Transverse colon (tissue), 4 donors: Measurements from ENCODE around the gene ASIP. TPM values are rescaled to one million over a fixed set of nuclear protein-coding genes. Genes with fewer than 3 reads are reported as not detected.
A peak's percentile ranks its signal among the peaks of the same experiment; 100 is the strongest.

Experiments
- DNase-seq: peaks from one replicate; pipeline ENCODE4 v3.0.0-alpha.2; 2019
- H3K27ac ChIP-seq, 4 donors: fragments of 200-600 bp; sonication (generic); 2 replicates each; pipeline ENCODE4 v1.5.1; 2016 to 2018; ENCODE audit warnings: inconsistent platforms in 4 of 4
- H3K27me3 ChIP-seq: fragments of 200-600 bp; sonication (generic); 2 replicates; pipeline ENCODE4 v1.5.1; 2017; ENCODE audit warnings: inconsistent platforms
- H3K36me3 ChIP-seq, 4 donors: fragments of 200-600 bp; sonication (generic); 2 replicates each; pipeline ENCODE4 v1.5.1; 2017 to 2019; ENCODE audit warnings: inconsistent platforms in 4 of 4
- H3K4me1 ChIP-seq, 4 donors: fragments of 200-600 bp; sonication (generic); 2 replicates each; pipeline ENCODE4 v1.5.1; 2017 to 2020; ENCODE audit warnings: inconsistent platforms in 4 of 4
- H3K4me3 ChIP-seq, 4 donors: fragments of 200-600 bp; sonication (generic); 1 replicate in 1 of 4; 2 replicates in 3 of 4; pipeline versions ENCODE4 v1.5.1 to v1.6.1; 2017 to 2019; ENCODE audit warnings: inconsistent platforms in 4 of 4
- H3K9me3 ChIP-seq, 2 donors: fragments of 200-600 bp; sonication (generic); 2 replicates each; pipeline ENCODE4 v1.5.1; 2017 to 2019; ENCODE audit warnings: inconsistent platforms in 2 of 2
- EP300 ChIP-seq: sonication (generic); formaldehyde crosslinking; IDR thresholded peaks from one replicate; pipeline ENCODE4 v1.6.1; 2017; ENCODE audit warnings: antibody characterized with exemption, low read depth
- POLR2A ChIP-seq: fragments of 450-650 bp; IDR thresholded peaks from one replicate; pipeline ENCODE4 v1.6.1; 2016; ENCODE audit warnings: antibody characterized with exemption, mild to moderate bottlenecking, moderate library complexity
- POLR2AphosphoS5 ChIP-seq, 3 donors: sonication (generic); formaldehyde crosslinking; IDR thresholded peaks; one replicate each; pipeline ENCODE4 v1.6.1; 2016; ENCODE audit warnings: antibody characterized with exemption in 3 of 3
- WGBS, 2 donors: methylation state at CpG; one replicate each; pipeline ENCODE4 v1.1.5; 2018; ENCODE audit warnings: low coverage in 1 of 2; 5-methylcytosine and 5-hydroxymethylcytosine counted together
- in situ Hi-C, 4 donors: fragments of 200-750 bp; cut with MboI; loops; one replicate each; pipeline versions ENCODE4 v1.15.0 to v1.15.1; 2017; ENCODE audit warnings: low sequenced_read_pairs in 3 of 4, low pct_ligation_motif_present in 1 of 4, low pct_unique_long_range_greater_than_20kb in 1 of 4
- intact Hi-C: fragments of 100-400 bp; cut with DNase I; formaldehyde crosslinking; loops from one replicate; pipeline ENCODE4 v1.15.1; 2023; ENCODE audit warnings: low total_unique reads
- total RNA-seq, 4 donors: library from RNA; depleted of rRNA; stranded (reverse); fragments of >200 nt; gene quantifications; one replicate each; pipeline ENCODE4 v1.1.0, GENCODE V29; 2016
- TF ChIP-seq, protein P1 (sequence below), 5 experiments: fragments of 200-600 bp in 3 of 5; fragments of 450-650 bp in 2 of 5; sonication (generic) in 3 of 5; IDR thresholded peaks; 1 replicate in 2 of 5; 2 replicates in 3 of 5; pipeline ENCODE4 v1.5.1; 2016 to 2017; ENCODE audit warnings: antibody characterized with exemption in 5 of 5, inconsistent platforms in 3 of 5, mild to moderate bottlenecking in 2 of 5, moderate library complexity in 1 of 5

ASIP gene
- total RNA-seq, 4 donors from 2014 or later, result not detected

DNA sequence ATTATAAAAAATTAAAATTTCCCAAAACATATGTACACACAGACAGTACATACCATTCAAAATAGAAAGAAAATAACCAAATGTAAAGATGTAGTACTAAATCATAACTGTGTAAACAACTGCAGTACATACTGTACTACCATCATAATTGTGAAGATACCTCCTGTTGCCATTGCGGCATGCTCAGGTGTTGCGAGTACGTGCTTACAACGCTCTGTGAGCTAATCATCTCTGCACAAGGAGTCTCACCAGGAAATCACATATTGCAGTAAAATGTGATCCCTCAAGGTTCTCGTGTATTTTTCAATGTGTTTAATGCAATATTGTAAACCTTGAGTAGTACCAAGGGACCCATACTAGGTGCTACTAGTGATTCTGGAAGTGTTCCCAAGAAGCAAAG lies 22.9 kb downstream of the ASIP start:
- in situ Hi-C loops, result no loop called here
- no peak for TF ChIP-seq POLR2AphosphoS5 (IDR thresholded peaks at IDR 0.05)
- TF ChIP-seq, protein P1, sequence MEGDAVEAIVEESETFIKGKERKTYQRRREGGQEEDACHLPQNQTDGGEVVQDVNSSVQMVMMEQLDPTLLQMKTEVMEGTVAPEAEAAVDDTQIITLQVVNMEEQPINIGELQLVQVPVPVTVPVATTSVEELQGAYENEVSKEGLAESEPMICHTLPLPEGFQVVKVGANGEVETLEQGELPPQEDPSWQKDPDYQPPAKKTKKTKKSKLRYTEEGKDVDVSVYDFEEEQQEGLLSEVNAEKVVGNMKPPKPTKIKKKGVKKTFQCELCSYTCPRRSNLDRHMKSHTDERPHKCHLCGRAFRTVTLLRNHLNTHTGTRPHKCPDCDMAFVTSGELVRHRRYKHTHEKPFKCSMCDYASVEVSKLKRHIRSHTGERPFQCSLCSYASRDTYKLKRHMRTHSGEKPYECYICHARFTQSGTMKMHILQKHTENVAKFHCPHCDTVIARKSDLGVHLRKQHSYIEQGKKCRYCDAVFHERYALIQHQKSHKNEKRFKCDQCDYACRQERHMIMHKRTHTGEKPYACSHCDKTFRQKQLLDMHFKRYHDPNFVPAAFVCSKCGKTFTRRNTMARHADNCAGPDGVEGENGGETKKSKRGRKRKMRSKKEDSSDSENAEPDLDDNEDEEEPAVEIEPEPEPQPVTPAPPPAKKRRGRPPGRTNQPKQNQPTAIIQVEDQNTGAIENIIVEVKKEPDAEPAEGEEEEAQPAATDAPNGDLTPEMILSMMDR (IDR thresholded peaks at IDR 0.05), result no peak
- TF ChIP-seq POLR2A, result no peak
- TF ChIP-seq EP300, result no peak
- Histone ChIP-seq H3K27ac (no peak overlapping the region), H3K9me3 (no peaks in the 10 kb centered on the region), H3K4me1 (peaks cover 0 to 11% (median 7%) of the 10 kb centered on the region in 4 donors), H3K4me3 (no peak overlapping the region), H3K36me3 (no peaks in the 10 kb centered on the region), H3K27me3 (no peaks in the 10 kb centered on the region)
- intact Hi-C loops, result no loop called here
- WGBS, 2 donors, result 92 to 93% methylated on average over 5 of the region's 5 CpGs
- DNase-seq, result no peak

DNA sequence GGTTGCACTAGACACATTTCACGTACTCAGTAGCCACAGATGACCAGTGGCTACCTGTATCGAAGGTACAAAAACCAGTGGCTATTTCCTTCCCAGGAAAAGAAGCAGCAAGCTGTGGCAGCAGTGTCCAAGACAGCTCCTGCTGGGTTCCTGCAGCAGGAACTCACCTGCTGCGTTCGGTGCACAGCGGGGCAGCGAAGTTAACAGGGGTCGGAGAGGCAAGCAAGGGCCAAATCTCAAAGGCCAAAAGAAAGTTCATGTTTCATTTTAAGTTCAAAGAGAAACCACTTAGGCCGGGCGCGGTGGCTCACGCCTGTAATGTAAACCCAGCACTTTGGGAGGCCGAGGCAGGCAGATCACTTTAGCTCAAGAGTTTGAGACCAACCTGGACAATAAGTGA lies 26.9 kb downstream of the ASIP start:
- Histone ChIP-seq H3K4me1 (peaks cover 0 to 12% (median 10%) of the 10 kb centered on the region in 4 donors), H3K27ac (no peak overlapping the region), H3K9me3 (no peaks in the 10 kb centered on the region), H3K27me3 (no peaks in the 10 kb centered on the region), H3K36me3 (no peaks in the 10 kb centered on the region), H3K4me3 (no peak overlapping the region)
- no peak for DNase-seq
- 90 to 96% methylated on average over 2 to 12 of the region's 12 CpGs for WGBS, 2 donors
- intact Hi-C loops, result no loop called here
- in situ Hi-C loops, result no loop called here
- TF ChIP-seq POLR2A, result no peak
- TF ChIP-seq, protein P1 (IDR thresholded peaks at IDR 0.05), result no peak
- TF ChIP-seq EP300, result no peak
- no peak for TF ChIP-seq POLR2AphosphoS5 (IDR thresholded peaks at IDR 0.05)

DNA sequence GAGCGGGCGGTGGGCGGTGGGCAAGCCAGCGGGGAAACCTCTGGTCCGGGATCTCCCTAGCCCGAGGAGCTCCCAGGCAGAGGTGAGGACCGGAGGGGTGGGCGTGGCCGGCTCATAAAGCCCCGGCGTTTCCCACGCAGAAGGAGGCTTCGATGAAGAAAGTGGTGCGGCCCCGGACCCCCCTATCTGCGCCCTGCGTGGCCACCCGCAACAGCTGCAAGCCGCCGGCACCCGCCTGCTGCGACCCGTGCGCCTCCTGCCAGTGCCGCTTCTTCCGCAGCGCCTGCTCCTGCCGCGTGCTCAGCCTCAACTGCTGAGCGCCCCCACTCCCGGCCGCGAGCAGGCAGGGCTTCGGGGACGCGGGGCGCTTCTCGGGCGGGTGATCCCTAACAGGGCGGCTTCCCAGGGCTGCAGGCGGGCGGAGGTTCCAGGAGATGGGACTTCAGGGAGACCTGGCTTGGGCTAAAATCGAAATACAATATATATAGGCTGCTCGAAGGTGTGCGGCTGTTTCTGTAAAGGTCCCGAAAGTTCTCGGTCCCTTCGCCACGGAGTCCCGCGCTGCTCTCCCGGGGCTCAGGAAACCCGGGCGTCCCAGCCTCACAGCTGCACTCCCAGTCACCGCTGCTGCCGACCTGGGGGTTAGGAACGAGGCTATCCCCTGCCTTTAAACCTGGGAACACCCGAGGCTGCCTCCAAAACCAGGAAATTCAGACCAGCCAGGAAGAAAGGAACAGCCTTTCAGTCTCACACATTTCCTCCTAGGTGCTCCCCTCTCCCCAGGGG lies 27.8 kb downstream of the ASIP start:
- no peak for TF ChIP-seq POLR2A
- TF ChIP-seq, protein P1 (IDR thresholded peaks at IDR 0.05), result no peak
- TF ChIP-seq EP300, result no peak
- no peak for TF ChIP-seq POLR2AphosphoS5 (IDR thresholded peaks at IDR 0.05)
- in situ Hi-C loops, result no loop called here
- intact Hi-C loops, result no loop called here
- peaks cover 0 to 12% (median 10%) of the 10 kb centered on the region in 4 donors for H3K4me1 ChIP-seq
- H3K4me3 ChIP-seq, result peak overlapping the region; percentile 24 to 56 (median 38)
- no peaks in the 10 kb centered on the region for H3K36me3 ChIP-seq
- peak; percentile 37 for DNase-seq
- H3K27me3 ChIP-seq, result no peaks in the 10 kb centered on the region
- no peaks in the 10 kb centered on the region for H3K9me3 ChIP-seq
- WGBS, 2 donors, result 25 to 40% methylated on average over 1 to 37 of the region's 58 CpGs
- peak overlapping the region in 3 of 4 donors; percentile 44 to 45 (median 45) for H3K27ac ChIP-seq

DNA sequence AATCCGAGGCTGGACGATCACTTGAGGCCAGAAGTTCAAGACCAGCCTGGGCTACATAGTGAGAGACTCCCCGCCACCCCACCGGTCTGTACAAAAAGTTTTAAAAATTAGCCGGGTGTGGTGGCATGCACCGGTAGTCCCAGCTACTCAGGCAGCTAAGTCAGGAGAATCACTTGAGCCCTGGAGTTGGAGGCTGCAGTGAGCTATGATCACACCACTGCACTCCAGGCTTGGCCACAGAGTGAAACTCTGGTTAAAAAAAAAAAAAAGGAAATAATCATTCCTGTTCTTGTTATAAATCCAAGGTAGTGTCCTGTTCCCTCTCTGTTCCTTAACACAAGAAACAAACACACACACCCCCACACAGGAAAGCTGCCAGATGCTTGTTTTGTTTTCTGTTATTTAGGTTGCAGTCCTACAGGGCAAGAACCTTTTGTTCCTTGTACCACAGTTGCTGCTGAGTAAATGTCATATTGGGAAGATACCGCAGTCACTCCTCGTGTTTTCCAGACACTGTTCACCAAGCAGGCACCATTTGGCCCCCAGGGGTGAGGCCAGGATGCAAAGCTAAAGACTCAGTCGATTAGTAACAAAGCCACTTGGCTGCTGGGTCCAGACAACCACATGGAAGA lies 28.9 kb downstream of the ASIP start:
- H3K9me3 ChIP-seq, result no peaks in the 10 kb centered on the region
- WGBS, 2 donors, result 79 to 89% methylated on average over 5 to 9 of the region's 9 CpGs
- peak; percentile 19 for DNase-seq
- intact Hi-C loops (no loop called here), in situ Hi-C loops (no loop called here)
- H3K27ac ChIP-seq, result no peak overlapping the region
- H3K36me3 ChIP-seq, result no peaks in the 10 kb centered on the region
- H3K4me3 ChIP-seq, result no peak overlapping the region
- H3K4me1 ChIP-seq, result peaks cover 0 to 12% (median 10%) of the 10 kb centered on the region in 4 donors
- H3K27me3 ChIP-seq, result no peaks in the 10 kb centered on the region
- no peak for TF ChIP-seq POLR2AphosphoS5 (IDR thresholded peaks at IDR 0.05)
- TF ChIP-seq EP300, result no peak
- TF ChIP-seq POLR2A, result no peak
- TF ChIP-seq, protein P1 (IDR thresholded peaks at IDR 0.05), result no peak
